Measurements from ENCODE around the gene TMEM144. TPM values are rescaled to one million over a fixed set of nuclear protein-coding genes. Genes with fewer than 3 reads are reported as not detected.

Gene TMEM144
- polyA plus RNA-seq, 1 donor = 3.3 TPM

- DNase-seq = no peak
These were observed 89.7 kb downstream of the TMEM144 start for GRCh38 chr4:158300012-158300411.

DNA sequence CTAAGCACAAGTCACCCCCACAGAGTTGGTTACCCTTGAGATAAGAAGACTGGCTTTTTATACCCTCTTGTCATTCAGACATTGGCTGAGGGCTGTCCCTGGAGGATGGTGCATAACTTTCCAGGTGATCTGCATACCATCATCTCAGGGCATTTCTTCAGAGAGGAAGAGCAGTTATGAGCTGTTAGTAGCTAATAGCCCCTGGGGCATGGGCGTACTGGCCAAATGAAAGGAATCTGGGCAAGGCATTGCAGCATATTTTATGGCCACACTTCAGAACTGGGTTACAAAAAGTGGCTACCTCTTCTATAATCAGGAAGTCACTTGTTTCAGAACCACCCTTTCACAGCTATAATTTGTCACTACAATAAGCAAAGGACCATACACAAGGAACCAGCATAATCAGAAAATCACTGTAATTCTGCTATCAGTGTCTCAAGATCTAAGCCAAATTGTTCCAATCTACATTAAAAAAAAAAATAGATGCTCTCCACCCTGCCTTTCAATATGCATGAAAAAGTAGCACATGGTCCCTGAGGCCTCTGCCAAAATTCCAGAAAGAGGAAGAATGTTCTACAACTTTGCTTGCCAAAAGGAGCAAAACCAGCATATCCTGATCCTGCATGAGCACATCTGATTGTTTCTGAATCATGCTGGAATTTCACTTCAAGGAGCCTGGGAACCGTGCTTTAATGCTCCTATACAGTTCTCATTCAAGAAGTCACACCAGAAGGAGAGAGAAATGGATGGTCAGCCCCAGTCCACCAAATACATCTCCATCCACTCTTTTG is 92.0 kb downstream of the TMEM144 start:
- DNase-seq = no peak

DNA sequence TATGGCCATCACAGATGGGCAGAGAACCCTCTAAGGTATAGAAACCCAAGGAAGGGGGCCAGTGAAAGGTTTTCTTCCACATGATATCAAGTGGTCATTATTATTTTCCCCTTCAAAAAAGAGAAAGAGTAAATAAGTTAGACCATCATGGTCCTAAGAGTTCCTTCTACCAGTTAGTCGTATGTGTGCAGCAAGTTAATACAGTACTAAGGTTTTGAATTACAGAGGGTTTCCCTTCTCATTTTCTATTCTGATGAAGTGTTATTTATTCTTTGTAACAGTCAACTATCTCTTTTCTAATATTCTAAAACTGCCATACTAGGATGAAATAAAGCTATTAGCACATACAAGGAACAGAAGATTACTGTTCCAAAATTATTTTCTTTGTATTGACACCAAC is 94.4 kb downstream of the TMEM144 start:
- DNase-seq = no peak

Other genes starting within 250 kb of the TMEM144 start
- 61.3 TPM for gene GASK1B, start 37.5 kb upstream of the TMEM144 start, polyA plus RNA-seq (ENCODE audit: insufficient read length)